GM12878 (cell line): ENCODE measurements around the gene CEP250. TPM values are rescaled to one million over a fixed set of nuclear protein-coding genes. Genes with fewer than 3 reads are reported as not detected.
A peak's percentile ranks its signal among the peaks of the same experiment; 100 is the strongest.

ENCODE experiments used
- ATAC-seq: fragments of 200-7000 bp; cut with Tn5 transposase; 3 replicates; pipeline ENCODE4 v1.9.1; 2020; ENCODE audit warnings: mild to moderate bottlenecking, moderate library complexity
- BruUV-seq: library from RNA; stranded (reverse); fragments of 400-500 nt; replicated peaks from 2 replicates; lab custom pipeline; 2021; lab: Mats Ljungman, UMichigan
- CTCF ChIA-PET: fragments of 300-600 bp; sonication (Branson Sonifier 250); formaldehyde crosslinking; extraction: SDS; loops from one replicate; lab custom pipeline; 2021; ENCODE audit warnings: inconsistent platforms; lab: Yijun Ruan, JAX
- POLR2A ChIA-PET: fragments of 350-600 bp; formaldehyde crosslinking; extraction: SDS; loops from one replicate; lab custom pipeline; 2021; ENCODE audit warnings: inconsistent platforms; lab: Charles Lee
- RAD21 ChIA-PET: fragments of 300-600 bp; sonication (Branson Sonifier 250); formaldehyde crosslinking; loops from one replicate; lab custom pipeline; 2023; ENCODE audit warnings: antibody characterized with exemption; ENCODE audit not compliant: unreplicated experiment; lab: Charles Lee
- SMC1A ChIA-PET: fragments of 300-600 bp; sonication (Branson Sonifier 250); formaldehyde crosslinking; loops from one replicate; lab custom pipeline; 2023; ENCODE audit not compliant: unreplicated experiment, uncharacterized antibody; lab: Charles Lee
- DNase-seq: peaks from one replicate; pipeline ENCODE4 v3.0.0-alpha.2; 2011; ENCODE audit warnings: low read depth, low spot score
- FAIRE-seq: peaks from 3 replicates; lab custom pipeline; 2011; peaks lifted over from hg19 to GRCh38; lab: Jason Lieb, UNC
- H2AFZ ChIP-seq: 2 replicates; pipeline ENCODE4 v1.6.0; 2011; ENCODE audit warnings: low read depth, low read length, control low read depth; ENCODE audit not compliant: control insufficient read depth
- H3K27ac ChIP-seq: 2 replicates; pipeline ENCODE4 v1.5.1; 2011; ENCODE audit warnings: control low read depth; ENCODE audit not compliant: control insufficient read depth, insufficient read depth
- H3K27me3 ChIP-seq, 2 experiments: replicated peaks in 1 of 2; 2 replicates each; pipeline versions ENCODE4 v1.6.0 to v1.6.1; 2011; ENCODE audit warnings: low read length in 1 of 2; ENCODE audit not compliant: control insufficient read depth in 2 of 2, insufficient read depth in 2 of 2
- H3K36me3 ChIP-seq, 2 experiments: 2 replicates each; pipeline ENCODE4 v1.5.1; 2011; ENCODE audit warnings: low read length in 1 of 2; ENCODE audit not compliant: control insufficient read depth in 2 of 2, insufficient read depth in 2 of 2
- H3K4me1 ChIP-seq: 2 replicates; pipeline ENCODE4 v1.6.1; 2011; ENCODE audit warnings: mild to moderate bottlenecking, low read length, moderate library complexity, mixed read lengths; ENCODE audit not compliant: control insufficient read depth, insufficient read depth
- H3K4me2 ChIP-seq: 2 replicates; pipeline ENCODE4 v1.6.0; 2011; ENCODE audit warnings: control low read depth; ENCODE audit not compliant: control insufficient read depth, insufficient read depth
- H3K4me3 ChIP-seq: fragments of 200-600 bp; sonication (generic); 2 replicates; pipeline ENCODE4 v1.5.1; 2016
- H3K79me2 ChIP-seq: 2 replicates; pipeline ENCODE4 v1.6.0; 2011; ENCODE audit warnings: low read length; ENCODE audit not compliant: control insufficient read depth, insufficient read depth
- H3K9ac ChIP-seq: 2 replicates; pipeline ENCODE4 v1.8.0; 2011; ENCODE audit warnings: low read length, control low read depth, mixed read lengths; ENCODE audit not compliant: control insufficient read depth, insufficient read depth
- H3K9me3 ChIP-seq: replicated peaks from 3 replicates; pipeline ENCODE4 v1.5.1; 2011; ENCODE audit warnings: mild to moderate bottlenecking, low read length; ENCODE audit not compliant: control insufficient read depth, insufficient read depth
- H4K20me1 ChIP-seq: 2 replicates; pipeline ENCODE4 v1.6.0; 2011; ENCODE audit not compliant: control insufficient read depth, insufficient read depth
- BCL11A ChIP-seq: IDR thresholded peaks from 2 replicates; pipeline ENCODE4 v1.6.1; 2011; ENCODE audit warnings: low read depth, low read length
- BHLHE40 ChIP-seq, 2 experiments: fragments of 450-650 bp in 1 of 2; IDR thresholded peaks; 2 replicates each; pipeline ENCODE4 v1.6.1; 2011 to 2017; ENCODE audit warnings: low read depth in 2 of 2, borderline replicate concordance in 1 of 2, improper control_type of control experiment in 1 of 2, low read length in 1 of 2, mild to moderate bottlenecking in 1 of 2
- BRCA1 ChIP-seq: IDR thresholded peaks from 2 replicates; pipeline ENCODE4 v1.6.1; 2011; ENCODE audit warnings: low read depth, low read length, improper control_type of control experiment
- CTCF ChIP-seq, 3 experiments: IDR thresholded peaks in 2 of 3; conservative IDR thresholded peaks in 1 of 3; 2 replicates each; pipeline ENCODE4 v1.5.1; 2011; ENCODE audit warnings: low read depth in 3 of 3, low read length in 3 of 3, mild to moderate bottlenecking in 3 of 3, control low read depth in 2 of 3, moderate library complexity in 2 of 3, inconsistent platforms in 1 of 3, mixed read lengths in 1 of 3; ENCODE audit not compliant: control insufficient read depth in 2 of 3, insufficient read depth in 1 of 3; ENCODE audit errors: extremely low read depth in 1 of 3
- KDM1A ChIP-seq: fragments of 200-600 bp; sonication (generic); IDR thresholded peaks from 2 replicates; pipeline ENCODE4 v1.6.1; 2016; ENCODE audit warnings: borderline replicate concordance
- RAD21 ChIP-seq: IDR thresholded peaks from 2 replicates; pipeline ENCODE4 v1.6.1; 2011; ENCODE audit warnings: mild to moderate bottlenecking, low read depth, low read length, moderate library complexity; ENCODE audit not compliant: insufficient read depth
- RELA ChIP-seq: fragments of 450-650 bp; IDR thresholded peaks from 2 replicates; pipeline ENCODE4 v1.8.0; 2014; ENCODE audit warnings: borderline replicate concordance; ENCODE audit not compliant: partially characterized antibody
- RFX5 ChIP-seq: IDR thresholded peaks from 2 replicates; pipeline ENCODE4 v1.6.1; 2011; ENCODE audit warnings: low read depth, low read length, improper control_type of control experiment
- SMC3 ChIP-seq: IDR thresholded peaks from 2 replicates; pipeline ENCODE4 v1.6.1; 2011; ENCODE audit warnings: low read length, improper control_type of control experiment, borderline replicate concordance
- TAF1 ChIP-seq: IDR thresholded peaks from 2 replicates; pipeline ENCODE4 v1.6.1; 2011; ENCODE audit warnings: mild to moderate bottlenecking, low read depth, low read length, borderline replicate concordance
- TCF7 ChIP-seq: IDR thresholded peaks from 2 replicates; pipeline ENCODE4 v1.6.1; 2014; ENCODE audit warnings: antibody characterized with exemption, borderline replicate concordance
- USF1 ChIP-seq: IDR thresholded peaks from 2 replicates; pipeline ENCODE4 v1.6.1; 2011; ENCODE audit warnings: borderline replicate concordance, low read depth, mild to moderate bottlenecking, moderate library complexity, mixed read lengths, low read length; ENCODE audit not compliant: insufficient read depth; ENCODE audit errors: extremely low read length
- ZBTB40 ChIP-seq: fragments of 450-650 bp; IDR thresholded peaks from 2 replicates; pipeline ENCODE4 v1.6.1; 2016; ENCODE audit warnings: mild to moderate bottlenecking, moderate library complexity, borderline replicate concordance
- WGBS: methylation state at CpG from one replicate; pipeline ENCODE4 v1.1.6; 2016; ENCODE audit warnings: low lambda C conversion rate; ENCODE audit not compliant: insufficient replicate concordance, insufficient coverage; ENCODE audit errors: missing lambda C conversion rate; 5-methylcytosine and 5-hydroxymethylcytosine counted together
- in situ Hi-C: fragments of 300-500 bp; cut with MboI; formaldehyde crosslinking; loops from 9 replicates; pipeline ENCODE4 v1.14.3; 2018; ENCODE audit warnings: mixed read lengths
- intact Hi-C: fragments of 100-400 bp; cut with micrococcal nuclease; formaldehyde crosslinking; loops from one replicate; pipeline ENCODE4 v1.14.2; 2022; ENCODE audit not compliant: unreplicated experiment
- polyA plus RNA-seq, 11 experiments: library from polyadenylated mRNA; depleted of rRNA in 4 of 11; unstranded in 6 of 11; stranded (reverse) in 5 of 11; fragments of >200 nt; fragmentation: Nextera tagmentation in 4 of 11; fragmentation: Illumina TruSeq in 1 of 11; extraction: Ambion mirVana in 4 of 11; extraction: Trizol in 1 of 11; gene quantifications; 1 replicate in 1 of 11; 2 replicates in 10 of 11; pipeline versions ENCODE4 v1.2.1 to v1.2.3, GENCODE V29; 2011 to 2016; ENCODE audit warnings: inconsistent platforms in 2 of 11, missing spikeins in 2 of 11, low read depth in 1 of 11
- total RNA-seq, 4 experiments: library from RNA; depleted of rRNA in 3 of 4; stranded (reverse); fragments of >200 nt in 3 of 4; fragmentation: Illumina TruSeq in 1 of 4; extraction: Trizol in 1 of 4; gene quantifications; 2 replicates each; pipeline versions ENCODE4 v1.2.1 to v1.2.3, GENCODE V29; 2013 to 2021

CEP250 gene
- total and polyA plus RNA-seq, 10 of the 15 experiments (the other 5 are each of a cell fraction or from before 2014, with no cell fraction given) = 2.4 to 41.6 (median 25.7) TPM

GRCh38 chr20:35561268-35561667 is 105.9 kb downstream of the CEP250 start:
- in situ Hi-C loops (no loop called here), intact Hi-C loops (no loop called here)
- no peak overlapping the region for H3K4me2 ChIP-seq
- peak; percentile 79 for ATAC-seq
- H3K36me3 ChIP-seq = peaks cover 0 to 7% of the 10 kb centered on the region in 2 experiments; a peak in 2 of 4 replicates
- BruUV-seq = no TSS peak
- H4K20me1 ChIP-seq = no peaks in the 10 kb centered on the region
- no peaks in the 10 kb centered on the region for H3K4me1 ChIP-seq
- H3K4me3 ChIP-seq = no peak overlapping the region
- 40% methylated on average over 7 of the region's 7 CpGs for WGBS
- no peak overlapping the region for H2AFZ ChIP-seq
- H3K9ac ChIP-seq = no peak overlapping the region
- ChIA-PET POLR2A (no interaction called here), RAD21 (no interaction called here), SMC1A (no interaction called here), CTCF (no interaction called here)
- no peaks in the 10 kb centered on the region for H3K27me3 ChIP-seq
- no peak for DNase-seq
- H3K9me3 ChIP-seq = no peaks in the 10 kb centered on the region
- H3K27ac ChIP-seq = no peak overlapping the region
- H3K79me2 ChIP-seq = no peaks in the 10 kb centered on the region
- TF ChIP-seq KDM1A (no peak), BRCA1 (no peak), TAF1 (no peak), BHLHE40 (IDR thresholded peaks at IDR 0.05; ENCODE audit: borderline replicate concordance in 1 of 2, low read depth in 2 of 2, low read length in 1 of 2) (no peak), RFX5 (no peak), ZBTB40 (no peak), CTCF (IDR thresholded peaks at IDR 0.05 in 2 of 3, conservative IDR thresholded peaks at IDR 0.05 in 1 of 3; ENCODE audit: control insufficient read depth in 2 of 3, extremely low read depth in 1 of 3, insufficient read depth in 1 of 3, low read depth in 3 of 3, low read length in 3 of 3) (peak; percentile 33 to 47 (median 46); a peak in 5 of 6 replicates), BCL11A (no peak), RELA (no peak), TCF7 (no peak), SMC3 (peak; percentile 33; the same call in 1 of the 2 replicates), RAD21 (peak; percentile 72), USF1 (no peak)
- no peak for FAIRE-seq
